ENCODE results near the gene UPB1. TPM values are rescaled to one million over a fixed set of nuclear protein-coding genes. Genes with fewer than 3 reads are reported as not detected.
A peak's percentile ranks its signal among the peaks of the same experiment; 100 is the strongest.
"Not testable (repeated sequence)": the region's sequence is repeated elsewhere in the genome, so short reads cannot be mapped to it uniquely, and the experiment has no call there.

The UPB1 gene
- total and polyA plus RNA-seq, 2 experiments from 2014 or later, result 0.39 to 1.6 TPM

- H3K27ac ChIP-seq, result no peak overlapping the region
- TF ChIP-seq EZH2 (IDR thresholded peaks at IDR 0.05; ENCODE audit: borderline replicate concordance) (no peak), CTCF (IDR thresholded peaks at IDR 0.05; ENCODE audit: poor library complexity) (no peak), EZH2phosphoT487 (IDR thresholded peaks at IDR 0.05; ENCODE audit: low read depth, severe bottlenecking, unreplicated experiment) (no peak)
- H3K9me2 ChIP-seq (replicated peaks; ENCODE audit: insufficient read depth), result no peaks in the 10 kb centered on the region
- H2AFZ ChIP-seq, result no peak overlapping the region
- DNase-seq (ENCODE audit: low spot score), result no peak
- H3K4me2 ChIP-seq, result no peak overlapping the region
- no peak overlapping the region for H3K4me3 ChIP-seq
- no peaks in the 10 kb centered on the region for H3K79me2 ChIP-seq
- H3K4me1 ChIP-seq (ENCODE audit: insufficient read depth), result peaks cover 6% of the 10 kb centered on the region
- no peaks in the 10 kb centered on the region for H3K36me3 ChIP-seq (replicated peaks; ENCODE audit: insufficient read depth, low read depth)
- H3K27me3 ChIP-seq, result no peaks in the 10 kb centered on the region
- WGBS (ENCODE audit: low lambda C conversion rate, missing lambda C conversion rate), result 71% methylated on average over 2 of the region's 2 CpGs
- no peaks in the 10 kb centered on the region for H4K20me1 ChIP-seq (ENCODE audit: insufficient read depth, poor library complexity, severe bottlenecking)
- no peaks in the 10 kb centered on the region for H3K9me3 ChIP-seq (ENCODE audit: low read depth)
These were observed 28.7 kb downstream of the UPB1 start for GRCh38 chr22:24523873-24524272.

GRCh38 chr22:24525416-24526037 lies 30.4 kb downstream of the UPB1 start:
- Histone ChIP-seq H3K27ac (no peak overlapping the region), H2AFZ (no peak overlapping the region), H3K79me2 (no peaks in the 10 kb centered on the region), H4K20me1 (ENCODE audit: insufficient read depth, poor library complexity, severe bottlenecking) (no peaks in the 10 kb centered on the region), H3K4me3 (no peak overlapping the region), H3K9me2 (replicated peaks; ENCODE audit: insufficient read depth) (no peaks in the 10 kb centered on the region), H3K9me3 (ENCODE audit: low read depth) (no peaks in the 10 kb centered on the region), H3K4me2 (no peak overlapping the region), H3K36me3 (replicated peaks; ENCODE audit: insufficient read depth, low read depth) (no peaks in the 10 kb centered on the region), H3K27me3 (no peaks in the 10 kb centered on the region), H3K4me1 (ENCODE audit: insufficient read depth) (peaks cover 6% of the 10 kb centered on the region)
- DNase-seq (ENCODE audit: low spot score), result peak; percentile 83
- WGBS (ENCODE audit: low lambda C conversion rate, missing lambda C conversion rate), result 8% methylated on average over 12 of the region's 12 CpGs
- peak; percentile 92 for TF ChIP-seq CTCF (IDR thresholded peaks at IDR 0.05; ENCODE audit: poor library complexity)
- TF ChIP-seq EZH2phosphoT487 (IDR thresholded peaks at IDR 0.05; ENCODE audit: low read depth, severe bottlenecking, unreplicated experiment), result no peak
- no peak for TF ChIP-seq EZH2 (IDR thresholded peaks at IDR 0.05; ENCODE audit: borderline replicate concordance)

GRCh38 chr22:24526191-24526590 lies 31.1 kb downstream of the UPB1 start:
- no peaks in the 10 kb centered on the region for H3K9me3 ChIP-seq (ENCODE audit: low read depth)
- no peak overlapping the region for H3K4me3 ChIP-seq
- no peaks in the 10 kb centered on the region for H3K9me2 ChIP-seq (replicated peaks; ENCODE audit: insufficient read depth)
- no peak for TF ChIP-seq EZH2 (IDR thresholded peaks at IDR 0.05; ENCODE audit: borderline replicate concordance)
- H2AFZ ChIP-seq, result no peak overlapping the region
- no peak overlapping the region for H3K4me2 ChIP-seq
- no peak overlapping the region for H3K27ac ChIP-seq
- no peaks in the 10 kb centered on the region for H3K27me3 ChIP-seq
- no peaks in the 10 kb centered on the region for H4K20me1 ChIP-seq (ENCODE audit: insufficient read depth, poor library complexity, severe bottlenecking)
- no peaks in the 10 kb centered on the region for H3K36me3 ChIP-seq (replicated peaks; ENCODE audit: insufficient read depth, low read depth)
- peaks cover 5% of the 10 kb centered on the region for H3K4me1 ChIP-seq (ENCODE audit: insufficient read depth)
- 76% methylated on average over 2 of the region's 2 CpGs for WGBS (ENCODE audit: low lambda C conversion rate, missing lambda C conversion rate)
- no peaks in the 10 kb centered on the region for H3K79me2 ChIP-seq
- no peak for DNase-seq (ENCODE audit: low spot score)

- WGBS (ENCODE audit: low lambda C conversion rate, missing lambda C conversion rate), result 85% methylated on average over 2 of the region's 2 CpGs
- Histone ChIP-seq H3K27me3 (no peaks in the 10 kb centered on the region), H3K36me3 (replicated peaks; ENCODE audit: insufficient read depth, low read depth) (no peaks in the 10 kb centered on the region), H2AFZ (no peak overlapping the region), H3K79me2 (no peaks in the 10 kb centered on the region), H3K4me1 (ENCODE audit: insufficient read depth) (peaks cover 11% of the 10 kb centered on the region), H3K4me2 (no peak overlapping the region), H3K9me2 (replicated peaks; ENCODE audit: insufficient read depth) (no peaks in the 10 kb centered on the region), H4K20me1 (ENCODE audit: insufficient read depth, poor library complexity, severe bottlenecking) (no peaks in the 10 kb centered on the region), H3K9me3 (ENCODE audit: low read depth) (no peaks in the 10 kb centered on the region), H3K27ac (no peak overlapping the region), H3K4me3 (no peak overlapping the region)
- TF ChIP-seq EZH2 (IDR thresholded peaks at IDR 0.05; ENCODE audit: borderline replicate concordance), result no peak
- no peak for TF ChIP-seq EZH2phosphoT487 (IDR thresholded peaks at IDR 0.05; ENCODE audit: low read depth, severe bottlenecking, unreplicated experiment)
- TF ChIP-seq CTCF (IDR thresholded peaks at IDR 0.05; ENCODE audit: poor library complexity), result no peak
- no peak for DNase-seq (ENCODE audit: low spot score)
These were observed 34.8 kb downstream of the UPB1 start for GRCh38 chr22:24529898-24530297.

- H3K9me2 ChIP-seq (replicated peaks; ENCODE audit: insufficient read depth); H3K79me2 ChIP-seq; H3K27me3 ChIP-seq; H3K9me3 ChIP-seq (ENCODE audit: low read depth); H3K36me3 ChIP-seq (replicated peaks; ENCODE audit: insufficient read depth, low read depth); H3K4me3 ChIP-seq; DNase-seq (ENCODE audit: low spot score); H4K20me1 ChIP-seq (ENCODE audit: insufficient read depth, poor library complexity, severe bottlenecking); H3K4me2 ChIP-seq; H2AFZ ChIP-seq: not testable (repeated sequence)
- Histone ChIP-seq H3K4me1 (ENCODE audit: insufficient read depth) (peaks cover 11% of the 10 kb centered on the region), H3K27ac (peak overlapping the region; percentile 40)
- WGBS (ENCODE audit: low lambda C conversion rate, missing lambda C conversion rate), result 59% methylated on average over 3 of the region's 3 CpGs
These were observed 35.8 kb downstream of the UPB1 start for GRCh38 chr22:24530968-24531367.

Measured in hepatocyte (in vitro differentiated cells).